Heart left ventricle (tissue), 13 donors: ENCODE measurements around the gene FAM168B.

Experiments
- POLR2A ChIP-seq, 2 donors: fragments of 450-650 bp; IDR thresholded peaks; one replicate each; pipeline ENCODE4 v1.6.1; 2017; ENCODE audit warnings: antibody characterized with exemption in 2 of 2, mild to moderate bottlenecking in 2 of 2, moderate library complexity in 2 of 2
- TF ChIP-seq, protein P1 (sequence below), 12 donors: fragments of 200-600 bp; sonication (generic) in 4 of 12; IDR thresholded peaks; one replicate each; pipeline versions ENCODE4 v1.5.0 to v1.8.0; 2018 to 2022; ENCODE audit warnings: antibody characterized with exemption in 12 of 12, mild to moderate bottlenecking in 5 of 12
- donor health status: ischemic (EF 13 %, LVEDD 7.1; RV severe dilation, severe dysfunction).
- donor health status: DM: no; HTN: yes; CAD: no.
- donor health status: DM: no; HTN: no; CAD: no.
- donor health status: ischemic (EF 25% LVEDD 6.9; RV normal size, moderate dysfunction).
- donor health status: ischemic (EF 25% LVEDD 5.7; RV mildly dilated, moderate dysfunction).
- donor health status: ischemic (EF 35%, LVEDD 5.7; RV mildly dilated, moderate dysfunction).
- donor health status: nonischemic (EF 11% LVEDD 7.7; RV severe dilation, severe dysfunction).
- donor health status: DM: yes; HTN: yes; CAD: no.
- donor health status: PGD.
- donor health status: ischemic (EF 29% LVEDD 5.4; RV normal size, mild dysfunction).
- donor health status: nonischemic (EF 23%, LVEDD 6.1; RV moderate dilation, normal function).

DNA sequence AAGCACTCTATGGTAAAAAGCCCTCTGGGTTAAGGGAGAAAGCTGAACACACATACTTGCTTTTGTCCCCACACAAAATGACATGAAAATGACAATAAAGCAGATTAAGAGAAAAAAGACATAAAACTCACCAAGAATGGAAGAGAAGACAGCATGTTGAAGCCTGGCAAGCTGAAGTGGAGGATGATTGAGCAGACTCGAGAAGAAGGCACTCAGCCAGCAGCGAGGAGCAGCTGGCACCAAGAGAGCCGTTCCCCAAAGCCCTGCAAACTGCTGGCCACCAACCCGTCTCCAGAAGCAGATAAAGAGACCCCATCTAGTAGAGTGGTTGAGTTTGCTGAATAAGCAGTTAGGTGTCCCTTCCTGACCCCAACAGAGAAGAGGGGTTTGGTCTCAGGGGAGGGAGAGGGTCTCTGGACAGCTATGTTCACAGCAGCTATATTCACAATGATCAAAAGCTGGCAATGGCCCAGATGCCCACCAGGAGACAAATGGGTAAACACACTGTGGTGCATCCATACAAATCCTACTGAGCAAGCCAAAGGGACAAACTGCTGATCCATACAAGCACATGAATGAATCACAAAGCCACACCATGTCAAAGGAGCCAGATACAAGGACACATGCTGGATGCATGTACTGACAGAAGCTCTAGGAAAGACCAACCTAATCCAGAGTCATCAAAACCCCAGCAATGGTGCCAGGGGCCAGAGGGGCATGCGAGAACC, 36.9 kb downstream of the FAM168B start:
- TF ChIP-seq, protein P1, sequence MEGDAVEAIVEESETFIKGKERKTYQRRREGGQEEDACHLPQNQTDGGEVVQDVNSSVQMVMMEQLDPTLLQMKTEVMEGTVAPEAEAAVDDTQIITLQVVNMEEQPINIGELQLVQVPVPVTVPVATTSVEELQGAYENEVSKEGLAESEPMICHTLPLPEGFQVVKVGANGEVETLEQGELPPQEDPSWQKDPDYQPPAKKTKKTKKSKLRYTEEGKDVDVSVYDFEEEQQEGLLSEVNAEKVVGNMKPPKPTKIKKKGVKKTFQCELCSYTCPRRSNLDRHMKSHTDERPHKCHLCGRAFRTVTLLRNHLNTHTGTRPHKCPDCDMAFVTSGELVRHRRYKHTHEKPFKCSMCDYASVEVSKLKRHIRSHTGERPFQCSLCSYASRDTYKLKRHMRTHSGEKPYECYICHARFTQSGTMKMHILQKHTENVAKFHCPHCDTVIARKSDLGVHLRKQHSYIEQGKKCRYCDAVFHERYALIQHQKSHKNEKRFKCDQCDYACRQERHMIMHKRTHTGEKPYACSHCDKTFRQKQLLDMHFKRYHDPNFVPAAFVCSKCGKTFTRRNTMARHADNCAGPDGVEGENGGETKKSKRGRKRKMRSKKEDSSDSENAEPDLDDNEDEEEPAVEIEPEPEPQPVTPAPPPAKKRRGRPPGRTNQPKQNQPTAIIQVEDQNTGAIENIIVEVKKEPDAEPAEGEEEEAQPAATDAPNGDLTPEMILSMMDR (IDR thresholded peaks at IDR 0.05): no peak
- no peak for TF ChIP-seq POLR2A (IDR thresholded peaks at IDR 0.05)
